Endothelial cell of umbilical vein (primary cell): ENCODE measurements around the gene WDPCP.

Experiments used
- EZH2 ChIP-seq: IDR thresholded peaks from 2 replicates; pipeline ENCODE4 v1.6.1; 2012; ENCODE audit warnings: borderline replicate concordance, low read depth, mild to moderate bottlenecking, moderate library complexity, low read length, inconsistent platforms; ENCODE audit not compliant: severe bottlenecking
- JUN ChIP-seq: IDR thresholded peaks from 2 replicates; pipeline ENCODE4 v1.6.1; 2011; ENCODE audit warnings: borderline replicate concordance, low read depth; ENCODE audit not compliant: insufficient read length, insufficient read depth
- POLR2A ChIP-seq: IDR thresholded peaks from 2 replicates; pipeline ENCODE4 v1.6.1; 2012; ENCODE audit warnings: low read depth, mild to moderate bottlenecking, control low read depth, low read length
- TF ChIP-seq, protein P1 (sequence below), 2 donors: IDR thresholded peaks; 1 replicate in 1 of 2; 2 replicates in 1 of 2; pipeline ENCODE4 v1.5.1; 2011; ENCODE audit warnings: low read length in 2 of 2, mild to moderate bottlenecking in 2 of 2, moderate library complexity in 2 of 2, control low read depth in 1 of 2, inconsistent platforms in 1 of 2, low read depth in 1 of 2; ENCODE audit not compliant: insufficient read depth in 1 of 2; ENCODE audit errors: extremely low read depth in 1 of 2

DNA sequence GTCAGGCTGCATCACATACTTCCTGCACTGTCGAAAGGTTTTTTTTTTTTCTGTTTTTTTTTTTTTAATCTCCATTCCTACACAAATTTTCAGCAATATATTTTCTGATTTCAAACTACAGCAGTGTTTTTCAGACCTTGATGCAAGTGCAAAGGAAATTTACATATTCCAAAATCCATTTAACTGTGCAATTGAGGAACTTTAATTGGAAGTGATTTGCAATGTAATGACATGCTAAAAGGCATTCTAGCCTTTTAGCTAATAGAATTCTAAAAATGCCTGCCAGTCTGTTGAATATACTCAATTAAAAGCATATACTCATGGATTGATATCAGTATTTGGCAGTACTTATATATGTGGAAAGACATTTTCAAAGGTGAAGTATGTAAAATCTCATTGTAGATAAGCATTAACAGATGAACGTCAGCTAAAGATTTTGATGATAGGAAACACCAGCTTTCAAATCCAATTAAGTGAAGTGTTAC, 327.1 kb downstream of the WDPCP start:
- TF ChIP-seq POLR2A, result no peak
- TF ChIP-seq, protein P1, sequence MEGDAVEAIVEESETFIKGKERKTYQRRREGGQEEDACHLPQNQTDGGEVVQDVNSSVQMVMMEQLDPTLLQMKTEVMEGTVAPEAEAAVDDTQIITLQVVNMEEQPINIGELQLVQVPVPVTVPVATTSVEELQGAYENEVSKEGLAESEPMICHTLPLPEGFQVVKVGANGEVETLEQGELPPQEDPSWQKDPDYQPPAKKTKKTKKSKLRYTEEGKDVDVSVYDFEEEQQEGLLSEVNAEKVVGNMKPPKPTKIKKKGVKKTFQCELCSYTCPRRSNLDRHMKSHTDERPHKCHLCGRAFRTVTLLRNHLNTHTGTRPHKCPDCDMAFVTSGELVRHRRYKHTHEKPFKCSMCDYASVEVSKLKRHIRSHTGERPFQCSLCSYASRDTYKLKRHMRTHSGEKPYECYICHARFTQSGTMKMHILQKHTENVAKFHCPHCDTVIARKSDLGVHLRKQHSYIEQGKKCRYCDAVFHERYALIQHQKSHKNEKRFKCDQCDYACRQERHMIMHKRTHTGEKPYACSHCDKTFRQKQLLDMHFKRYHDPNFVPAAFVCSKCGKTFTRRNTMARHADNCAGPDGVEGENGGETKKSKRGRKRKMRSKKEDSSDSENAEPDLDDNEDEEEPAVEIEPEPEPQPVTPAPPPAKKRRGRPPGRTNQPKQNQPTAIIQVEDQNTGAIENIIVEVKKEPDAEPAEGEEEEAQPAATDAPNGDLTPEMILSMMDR (IDR thresholded peaks at IDR 0.05; ENCODE audit: extremely low read depth in 1 of 2, insufficient read depth in 1 of 2, low read depth in 1 of 2, low read length in 2 of 2), result no peak
- no peak for TF ChIP-seq JUN
- no peak for TF ChIP-seq EZH2
